KMS-11 (cell line): ENCODE results near the gene FMNL2.

Source experiments
- H2AFZ ChIP-seq: fragments of 200-600 bp; sonication (generic); 2 replicates; pipeline ENCODE4 v1.6.1; 2016; ENCODE audit warnings: antibody characterized with exemption, mixed run types, low read depth
- H3K27ac ChIP-seq: fragments of 200-600 bp; sonication (generic); 2 replicates; pipeline ENCODE4 v1.6.1; 2016; ENCODE audit warnings: mild to moderate bottlenecking, mixed run types
- H3K27me3 ChIP-seq: fragments of 200-600 bp; sonication (generic); 2 replicates; pipeline ENCODE4 v1.6.1; 2017; ENCODE audit warnings: mild to moderate bottlenecking, low read depth, mixed run types, moderate library complexity; ENCODE audit not compliant: insufficient read depth
- H3K36me3 ChIP-seq: fragments of 200-600 bp; sonication (generic); 2 replicates; pipeline ENCODE4 v1.6.1; 2017; ENCODE audit warnings: mild to moderate bottlenecking, mixed run types; ENCODE audit not compliant: insufficient read depth
- H3K4me1 ChIP-seq: fragments of 200-600 bp; sonication (generic); 2 replicates; pipeline ENCODE4 v1.6.1; 2016; ENCODE audit warnings: mild to moderate bottlenecking, low read depth, mixed run types; ENCODE audit not compliant: poor library complexity, severe bottlenecking
- H3K4me2 ChIP-seq: fragments of 200-600 bp; sonication (generic); 2 replicates; pipeline ENCODE4 v1.7.0; 2016; ENCODE audit warnings: mild to moderate bottlenecking, mixed run types
- H3K4me3 ChIP-seq: fragments of 200-600 bp; sonication (generic); IDR thresholded peaks from 2 replicates; pipeline ENCODE4 v1.6.1; 2017; ENCODE audit warnings: low read depth, low read length, mixed read lengths; ENCODE audit not compliant: insufficient read depth
- H3K79me2 ChIP-seq: fragments of 200-600 bp; sonication (generic); 2 replicates; pipeline ENCODE4 v1.6.1; 2016; ENCODE audit warnings: low read depth, mixed run types; ENCODE audit not compliant: insufficient read depth
- H3K9ac ChIP-seq: fragments of 200-600 bp; sonication (generic); 2 replicates; pipeline ENCODE4 v1.6.1; 2016; ENCODE audit warnings: mild to moderate bottlenecking, mixed run types
- H4K20me1 ChIP-seq: fragments of 200-600 bp; sonication (generic); 2 replicates; pipeline ENCODE4 v1.6.1; 2016; ENCODE audit warnings: mild to moderate bottlenecking, mixed run types; ENCODE audit not compliant: insufficient read depth
- TF ChIP-seq, protein P1 (sequence below): fragments of 200-600 bp; sonication (generic); conservative IDR thresholded peaks from 2 replicates; pipeline ENCODE4 v1.6.1; 2017; ENCODE audit warnings: low read depth, mild to moderate bottlenecking, antibody characterized with exemption, low read length, moderate library complexity, mixed read lengths

The FMNL2 gene

DNA sequence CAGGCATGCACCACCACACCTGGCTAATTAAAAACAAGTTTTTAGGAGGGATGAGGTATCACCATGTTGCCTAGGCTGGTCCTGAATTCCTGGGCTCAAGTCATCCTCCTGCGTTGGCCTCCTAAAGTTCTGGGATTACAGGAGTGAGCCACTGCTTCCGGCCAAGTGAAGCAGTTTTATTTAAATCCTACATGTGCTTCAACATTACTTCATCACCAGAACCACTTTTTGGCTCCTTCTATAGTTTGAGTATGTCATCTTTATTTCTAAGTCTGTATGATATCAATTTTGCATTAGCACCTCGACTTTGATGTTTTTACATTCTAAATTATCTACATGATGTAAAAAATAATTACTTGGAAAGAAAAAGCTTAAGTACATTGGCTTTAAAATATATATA, 144.3 kb downstream of the FMNL2 start:
- no peak overlapping the region for H3K4me3 ChIP-seq
- H3K9ac ChIP-seq = no peak overlapping the region
- no peaks in the 10 kb centered on the region for H3K36me3 ChIP-seq
- TF ChIP-seq, protein P1, sequence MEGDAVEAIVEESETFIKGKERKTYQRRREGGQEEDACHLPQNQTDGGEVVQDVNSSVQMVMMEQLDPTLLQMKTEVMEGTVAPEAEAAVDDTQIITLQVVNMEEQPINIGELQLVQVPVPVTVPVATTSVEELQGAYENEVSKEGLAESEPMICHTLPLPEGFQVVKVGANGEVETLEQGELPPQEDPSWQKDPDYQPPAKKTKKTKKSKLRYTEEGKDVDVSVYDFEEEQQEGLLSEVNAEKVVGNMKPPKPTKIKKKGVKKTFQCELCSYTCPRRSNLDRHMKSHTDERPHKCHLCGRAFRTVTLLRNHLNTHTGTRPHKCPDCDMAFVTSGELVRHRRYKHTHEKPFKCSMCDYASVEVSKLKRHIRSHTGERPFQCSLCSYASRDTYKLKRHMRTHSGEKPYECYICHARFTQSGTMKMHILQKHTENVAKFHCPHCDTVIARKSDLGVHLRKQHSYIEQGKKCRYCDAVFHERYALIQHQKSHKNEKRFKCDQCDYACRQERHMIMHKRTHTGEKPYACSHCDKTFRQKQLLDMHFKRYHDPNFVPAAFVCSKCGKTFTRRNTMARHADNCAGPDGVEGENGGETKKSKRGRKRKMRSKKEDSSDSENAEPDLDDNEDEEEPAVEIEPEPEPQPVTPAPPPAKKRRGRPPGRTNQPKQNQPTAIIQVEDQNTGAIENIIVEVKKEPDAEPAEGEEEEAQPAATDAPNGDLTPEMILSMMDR = no peak
- H3K27me3 ChIP-seq = no peaks in the 10 kb centered on the region
- H3K79me2 ChIP-seq = no peaks in the 10 kb centered on the region
- H3K4me2 ChIP-seq = no peak overlapping the region
- H3K27ac ChIP-seq = no peak overlapping the region
- no peaks in the 10 kb centered on the region for H4K20me1 ChIP-seq
- no peak overlapping the region for H2AFZ ChIP-seq
- H3K4me1 ChIP-seq = no peaks in the 10 kb centered on the region

- H3K79me2 ChIP-seq = no peaks in the 10 kb centered on the region
- H3K4me2 ChIP-seq = no peak overlapping the region
- H3K4me3 ChIP-seq = no peak overlapping the region
- H2AFZ ChIP-seq = no peak overlapping the region
- H4K20me1 ChIP-seq = no peaks in the 10 kb centered on the region
- H3K36me3 ChIP-seq = no peaks in the 10 kb centered on the region
- no peak overlapping the region for H3K9ac ChIP-seq
- H3K27me3 ChIP-seq = no peaks in the 10 kb centered on the region
- no peaks in the 10 kb centered on the region for H3K4me1 ChIP-seq
- H3K27ac ChIP-seq = no peak overlapping the region
- TF ChIP-seq, protein P1 = no peak
Observed at GRCh38 chr2:152480821-152481399, 145.9 kb downstream of the FMNL2 start.

DNA sequence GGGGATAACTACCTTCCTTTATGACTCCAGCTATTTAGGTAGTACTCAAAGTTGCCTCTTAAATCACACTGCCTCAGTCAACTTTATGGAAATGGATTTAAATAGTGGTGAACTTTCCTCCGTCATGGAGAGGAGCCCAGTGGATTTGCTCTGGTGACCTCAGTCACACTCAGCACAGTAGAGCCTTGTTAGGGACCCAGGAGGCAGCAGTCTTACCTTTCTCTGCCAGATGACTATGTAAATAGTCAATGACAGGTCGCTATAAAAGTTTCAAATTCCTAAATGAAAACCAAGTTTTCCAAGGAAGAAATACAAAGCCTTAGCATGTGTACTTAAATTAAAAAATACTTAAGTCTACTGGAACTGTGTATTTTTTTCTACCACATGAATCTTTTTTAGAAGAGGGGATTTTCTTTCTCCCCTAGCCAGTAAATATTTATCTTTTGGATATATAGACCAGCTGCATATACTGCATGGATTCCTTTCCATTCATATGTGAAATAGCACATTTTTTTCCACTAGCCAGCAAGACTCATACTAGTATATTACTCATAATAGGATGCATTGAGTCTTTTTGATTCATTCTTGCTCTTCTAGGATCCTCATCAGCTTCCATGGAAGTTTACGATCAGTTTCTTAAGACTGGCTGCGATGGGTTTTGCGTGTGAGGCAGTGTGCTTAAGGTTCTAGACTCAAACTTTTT, 147.1 kb downstream of the FMNL2 start:
- Histone ChIP-seq H3K27ac (no peak overlapping the region), H3K36me3 (no peaks in the 10 kb centered on the region), H3K27me3 (no peaks in the 10 kb centered on the region), H2AFZ (no peak overlapping the region), H3K79me2 (no peaks in the 10 kb centered on the region), H3K4me1 (no peaks in the 10 kb centered on the region), H4K20me1 (no peaks in the 10 kb centered on the region), H3K9ac (no peak overlapping the region), H3K4me2 (no peak overlapping the region), H3K4me3 (no peak overlapping the region)
- TF ChIP-seq, protein P1 = no peak

DNA sequence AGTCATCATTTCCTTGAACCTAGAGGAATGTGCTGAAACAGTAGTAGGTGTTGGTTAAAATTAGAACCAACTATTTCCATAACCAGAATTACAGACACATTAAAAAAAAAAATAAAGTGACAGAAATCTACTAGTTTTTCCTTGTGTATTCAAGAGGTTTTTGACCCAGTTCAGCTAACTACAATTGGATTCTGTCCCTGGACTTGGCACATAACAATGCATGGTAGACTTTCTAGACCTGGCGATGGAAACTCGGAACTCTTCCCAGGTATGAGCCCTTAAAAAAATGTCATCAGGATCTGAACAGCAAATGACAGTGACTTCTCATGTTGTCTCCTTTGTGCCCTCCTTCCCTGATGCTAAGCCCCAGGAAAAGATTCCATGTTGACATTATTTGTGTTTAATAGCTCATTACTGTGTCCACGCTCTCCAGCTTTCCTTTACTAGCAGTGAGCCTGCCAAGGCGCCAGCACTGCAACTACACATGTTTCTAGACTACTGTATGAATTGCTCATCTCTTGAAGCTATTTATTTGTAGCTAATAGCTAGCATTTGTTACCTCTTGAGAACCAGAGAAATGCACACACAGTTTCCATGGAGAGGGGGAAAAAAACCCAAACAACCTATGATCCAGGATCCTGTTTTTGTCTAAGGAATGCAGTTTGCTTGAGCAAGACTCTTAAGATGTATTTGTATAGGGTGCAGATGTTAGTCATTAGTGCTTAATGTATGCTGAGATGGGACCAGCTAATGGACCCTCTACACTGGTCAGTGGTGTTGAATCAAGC, 148.5 kb downstream of the FMNL2 start:
- Histone ChIP-seq H3K4me1 (no peaks in the 10 kb centered on the region), H4K20me1 (no peaks in the 10 kb centered on the region), H3K27me3 (no peaks in the 10 kb centered on the region), H3K27ac (no peak overlapping the region), H3K79me2 (no peaks in the 10 kb centered on the region), H2AFZ (no peak overlapping the region), H3K4me3 (no peak overlapping the region), H3K9ac (no peak overlapping the region), H3K36me3 (no peaks in the 10 kb centered on the region), H3K4me2 (no peak overlapping the region)
- TF ChIP-seq, protein P1 = no peak
